Endodermal cell (in vitro differentiated cells): ENCODE results near the gene POLR1B. TPM values are rescaled to one million over a fixed set of nuclear protein-coding genes. Genes with fewer than 3 reads are reported as not detected.

Experiments used
- DNase-seq: peaks from one replicate; pipeline ENCODE4 v3.0.0-alpha.2; 2017
- H3K27ac ChIP-seq: 2 replicates; pipeline ENCODE4 v1.5.1; 2013; ENCODE audit warnings: mild to moderate bottlenecking, low read depth, low read length, moderate library complexity
- H3K27me3 ChIP-seq: 2 replicates; pipeline ENCODE4 v1.6.1; 2013; ENCODE audit warnings: mild to moderate bottlenecking, low read length, moderate library complexity; ENCODE audit not compliant: insufficient read depth, control insufficient read depth, poor library complexity, severe bottlenecking
- H3K36me3 ChIP-seq: 2 replicates; pipeline ENCODE4 v1.7.0; 2013; ENCODE audit warnings: mild to moderate bottlenecking, low read length, moderate library complexity; ENCODE audit not compliant: control insufficient read depth, insufficient read depth
- H3K4me1 ChIP-seq: one replicate; pipeline ENCODE4 v1.7.0; 2013; ENCODE audit warnings: low read length; ENCODE audit not compliant: control insufficient read depth, insufficient read depth
- H3K4me3 ChIP-seq: 2 replicates; pipeline ENCODE4 v1.5.1; 2013; ENCODE audit warnings: mild to moderate bottlenecking, low read length, moderate library complexity
- H3K9ac ChIP-seq: 2 replicates; pipeline ENCODE4 v1.6.1; 2013; ENCODE audit warnings: mild to moderate bottlenecking, low read length, moderate library complexity; ENCODE audit not compliant: poor library complexity, severe bottlenecking; ENCODE audit errors: extremely low read depth
- H3K9me3 ChIP-seq: 2 replicates; pipeline ENCODE4 v1.6.1; 2013; ENCODE audit warnings: mild to moderate bottlenecking, low read length, moderate library complexity; ENCODE audit not compliant: control insufficient read depth
- H3K27ac Mint-ChIP-seq: 2 replicates; pipeline ENCODE4 v1.8.0; 2020; ENCODE audit warnings: mixed read lengths
- H3K27me3 Mint-ChIP-seq: 2 replicates; pipeline ENCODE4 v1.8.0; 2021; ENCODE audit warnings: mild to moderate bottlenecking, mixed read lengths; ENCODE audit not compliant: insufficient read depth
- H3K36me3 Mint-ChIP-seq: 2 replicates; pipeline ENCODE4 v1.8.0; 2020; ENCODE audit warnings: low read depth, mixed read lengths
- H3K4me1 Mint-ChIP-seq: 2 replicates; pipeline ENCODE4 v1.8.0; 2020; ENCODE audit warnings: mixed read lengths
- H3K4me3 Mint-ChIP-seq: 2 replicates; pipeline ENCODE4 v1.8.0; 2020; ENCODE audit warnings: mild to moderate bottlenecking, moderate library complexity, mixed read lengths
- H3K9me3 Mint-ChIP-seq: 2 replicates; pipeline ENCODE4 v1.8.0; 2020; ENCODE audit warnings: mild to moderate bottlenecking, mixed read lengths
- WGBS, 2 experiments: methylation state at CpG; one replicate each; pipeline versions ENCODE4 v1.1.5 to v1.1.7; 2013; ENCODE audit warnings: missing lambda C conversion rate in 2 of 2, mixed read lengths in 1 of 2; ENCODE audit not compliant: insufficient coverage in 1 of 2, insufficient read length in 1 of 2; 5-methylcytosine and 5-hydroxymethylcytosine counted together
- total RNA-seq, 2 donors: library from RNA; stranded (reverse); fragmentation: NEBNext Ultra II Directional in 1 of 2; extraction: Animal tissue kit (Norgen Biotek cat#: 25700) in 1 of 2; gene quantifications; 2 replicates in 1 of 2; 3 replicates in 1 of 2; pipeline ENCODE4 v1.2.1, GENCODE V29; 2021
- TF ChIP-seq, protein P1 (sequence below): fragments of 200-600 bp; sonication (generic); conservative IDR thresholded peaks from 2 replicates; pipeline ENCODE4 v1.5.0; 2021; ENCODE audit warnings: antibody characterized with exemption, mild to moderate bottlenecking

The POLR1B gene
- total RNA-seq, 2 donors from 2014 or later, result 25.6 to 31.9 TPM

DNA sequence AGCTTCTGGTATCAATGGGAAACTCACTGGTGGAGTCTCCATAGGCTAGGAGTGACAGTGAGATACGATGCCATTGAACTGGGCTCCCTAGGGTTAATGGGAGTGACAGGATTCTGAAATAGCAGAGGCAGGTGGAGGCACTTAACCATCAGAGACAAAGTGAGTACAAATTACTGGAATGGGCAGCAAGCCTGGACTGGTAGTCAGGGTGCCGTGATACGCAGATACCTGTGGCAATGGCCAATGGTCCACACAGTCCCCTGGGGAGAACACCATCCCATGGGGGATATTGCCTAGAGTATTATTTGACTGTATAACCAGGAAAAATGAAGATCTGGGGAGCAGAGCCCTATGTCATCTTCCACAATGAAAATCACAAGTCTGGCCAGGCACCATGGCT, 59.5 kb downstream of the POLR1B start:
- Mint-ChIP-seq H3K9me3 (no peaks in the 10 kb centered on the region), H3K27ac (no peak overlapping the region), H3K4me1 (peaks cover 2% of the 10 kb centered on the region), H3K27me3 (no peaks in the 10 kb centered on the region), H3K36me3 (no peaks in the 10 kb centered on the region), H3K4me3 (no peak overlapping the region)
- Histone ChIP-seq H3K36me3 (no peaks in the 10 kb centered on the region), H3K4me1 (no peaks in the 10 kb centered on the region), H3K27ac (no peak overlapping the region), H3K27me3 (no peaks in the 10 kb centered on the region), H3K9ac (no peak overlapping the region), H3K4me3 (no peak overlapping the region), H3K9me3 (no peaks in the 10 kb centered on the region)
- DNase-seq, result no peak
- TF ChIP-seq, protein P1, sequence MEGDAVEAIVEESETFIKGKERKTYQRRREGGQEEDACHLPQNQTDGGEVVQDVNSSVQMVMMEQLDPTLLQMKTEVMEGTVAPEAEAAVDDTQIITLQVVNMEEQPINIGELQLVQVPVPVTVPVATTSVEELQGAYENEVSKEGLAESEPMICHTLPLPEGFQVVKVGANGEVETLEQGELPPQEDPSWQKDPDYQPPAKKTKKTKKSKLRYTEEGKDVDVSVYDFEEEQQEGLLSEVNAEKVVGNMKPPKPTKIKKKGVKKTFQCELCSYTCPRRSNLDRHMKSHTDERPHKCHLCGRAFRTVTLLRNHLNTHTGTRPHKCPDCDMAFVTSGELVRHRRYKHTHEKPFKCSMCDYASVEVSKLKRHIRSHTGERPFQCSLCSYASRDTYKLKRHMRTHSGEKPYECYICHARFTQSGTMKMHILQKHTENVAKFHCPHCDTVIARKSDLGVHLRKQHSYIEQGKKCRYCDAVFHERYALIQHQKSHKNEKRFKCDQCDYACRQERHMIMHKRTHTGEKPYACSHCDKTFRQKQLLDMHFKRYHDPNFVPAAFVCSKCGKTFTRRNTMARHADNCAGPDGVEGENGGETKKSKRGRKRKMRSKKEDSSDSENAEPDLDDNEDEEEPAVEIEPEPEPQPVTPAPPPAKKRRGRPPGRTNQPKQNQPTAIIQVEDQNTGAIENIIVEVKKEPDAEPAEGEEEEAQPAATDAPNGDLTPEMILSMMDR, result no peak
- WGBS, 2 experiments, result 93 to 95% methylated on average over 3 of the region's 3 CpGs

GRCh38 chr2:112602917-112603316, 60.7 kb downstream of the POLR1B start:
- no peak overlapping the region for H3K9ac ChIP-seq
- no peak for DNase-seq
- H3K4me3 ChIP-seq, result no peak overlapping the region
- Mint-ChIP-seq H3K4me1 (peaks cover 2% of the 10 kb centered on the region), H3K4me3 (no peak overlapping the region), H3K27ac (no peak overlapping the region), H3K27me3 (no peaks in the 10 kb centered on the region), H3K9me3 (no peaks in the 10 kb centered on the region), H3K36me3 (no peaks in the 10 kb centered on the region)
- no peaks in the 10 kb centered on the region for H3K4me1 ChIP-seq
- 88 to 89% methylated on average over 1 to 3 of the region's 3 CpGs for WGBS, 2 experiments
- no peak overlapping the region for H3K27ac ChIP-seq
- H3K9me3 ChIP-seq, result no peaks in the 10 kb centered on the region
- TF ChIP-seq, protein P1, result no peak
- no peaks in the 10 kb centered on the region for H3K36me3 ChIP-seq
- no peaks in the 10 kb centered on the region for H3K27me3 ChIP-seq

- no peak overlapping the region for H3K27ac ChIP-seq
- H3K9me3 Mint-ChIP-seq, result no peaks in the 10 kb centered on the region
- H3K27me3 Mint-ChIP-seq, result no peaks in the 10 kb centered on the region
- no peak overlapping the region for H3K4me3 ChIP-seq
- no peak overlapping the region for H3K9ac ChIP-seq
- no peak for DNase-seq
- WGBS, 2 experiments, result 84 to 100% methylated on average over 2 of the region's 2 CpGs
- H3K4me1 ChIP-seq, result no peaks in the 10 kb centered on the region
- peaks cover 2% of the 10 kb centered on the region for H3K4me1 Mint-ChIP-seq
- no peaks in the 10 kb centered on the region for H3K27me3 ChIP-seq
- peaks cover 2% of the 10 kb centered on the region for H3K36me3 Mint-ChIP-seq
- no peaks in the 10 kb centered on the region for H3K9me3 ChIP-seq
- no peak overlapping the region for H3K27ac Mint-ChIP-seq
- TF ChIP-seq, protein P1, result no peak
- no peaks in the 10 kb centered on the region for H3K36me3 ChIP-seq
- no peak overlapping the region for H3K4me3 Mint-ChIP-seq
Observed at GRCh38 chr2:112603731-112604130, 61.5 kb downstream of the POLR1B start.
